Uterus (tissue), 4 donors: Measurements from ENCODE around the gene DERA. TPM values are rescaled to one million over a fixed set of nuclear protein-coding genes. Genes with fewer than 3 reads are reported as not detected.

Source experiments
- DNase-seq, 2 donors: peaks; one replicate each; pipeline ENCODE4 v3.0.0-alpha.2; 2019 to 2020
- H3K27ac ChIP-seq, 2 donors: fragments of 200-600 bp; sonication (generic); 1 replicate in 1 of 2; 2 replicates in 1 of 2; pipeline ENCODE4 v1.5.1; 2016 to 2018
- H3K27me3 ChIP-seq, 2 donors: fragments of 200-600 bp; sonication (generic); one replicate each; pipeline ENCODE4 v1.5.1; 2018 to 2019; ENCODE audit warnings: control low read depth in 1 of 2
- H3K36me3 ChIP-seq, 2 donors: fragments of 200-600 bp; sonication (generic); one replicate each; pipeline ENCODE4 v1.5.1; 2019; ENCODE audit warnings: control low read depth in 1 of 2
- H3K4me1 ChIP-seq, 2 donors: fragments of 200-600 bp; sonication (generic); one replicate each; pipeline ENCODE4 v1.5.1; 2018 to 2019; ENCODE audit warnings: control low read depth in 1 of 2
- H3K4me3 ChIP-seq, 2 donors: fragments of 200-600 bp; sonication (generic); 1 replicate in 1 of 2; 2 replicates in 1 of 2; pipeline ENCODE4 v1.5.1; 2018 to 2019; ENCODE audit warnings: mild to moderate bottlenecking in 1 of 2
- H3K9me3 ChIP-seq, 2 donors: fragments of 200-600 bp; sonication (generic); one replicate each; pipeline ENCODE4 v1.5.1; 2019; ENCODE audit warnings: control low read depth in 1 of 2
- POLR2A ChIP-seq, 2 donors: fragments of 450-650 bp; IDR thresholded peaks; one replicate each; pipeline ENCODE4 v1.6.1; 2016; ENCODE audit warnings: antibody characterized with exemption in 2 of 2, mild to moderate bottlenecking in 1 of 2, moderate library complexity in 1 of 2
- intact Hi-C: fragments of 100-400 bp; cut with DNase I; formaldehyde crosslinking; loops from one replicate; pipeline ENCODE4 v1.15.1; 2023; ENCODE audit warnings: low total_unique reads
- total RNA-seq, 4 donors: library from RNA; depleted of rRNA in 3 of 4; stranded (reverse); fragments of >200 nt in 3 of 4; gene quantifications; one replicate each; pipeline versions ENCODE4 v1.1.0 to v1.2.4, GENCODE V29; 2014 to 2023
- TF ChIP-seq, protein P1 (sequence below), 4 experiments: fragments of 200-600 bp in 2 of 4; fragments of 450-650 bp in 2 of 4; sonication (generic) in 2 of 4; IDR thresholded peaks; one replicate each; pipeline ENCODE4 v1.5.1; 2016 to 2019; ENCODE audit warnings: antibody characterized with exemption in 4 of 4, mild to moderate bottlenecking in 2 of 4, moderate library complexity in 1 of 4
- donor health status: DM: yes; HTN: yes; CAD: no.

Gene DERA
- total RNA-seq, 4 donors from 2014 or later: 7.7 to 58.3 (median 19.2) TPM

- DNase-seq: no peak
- TF ChIP-seq, protein P1, sequence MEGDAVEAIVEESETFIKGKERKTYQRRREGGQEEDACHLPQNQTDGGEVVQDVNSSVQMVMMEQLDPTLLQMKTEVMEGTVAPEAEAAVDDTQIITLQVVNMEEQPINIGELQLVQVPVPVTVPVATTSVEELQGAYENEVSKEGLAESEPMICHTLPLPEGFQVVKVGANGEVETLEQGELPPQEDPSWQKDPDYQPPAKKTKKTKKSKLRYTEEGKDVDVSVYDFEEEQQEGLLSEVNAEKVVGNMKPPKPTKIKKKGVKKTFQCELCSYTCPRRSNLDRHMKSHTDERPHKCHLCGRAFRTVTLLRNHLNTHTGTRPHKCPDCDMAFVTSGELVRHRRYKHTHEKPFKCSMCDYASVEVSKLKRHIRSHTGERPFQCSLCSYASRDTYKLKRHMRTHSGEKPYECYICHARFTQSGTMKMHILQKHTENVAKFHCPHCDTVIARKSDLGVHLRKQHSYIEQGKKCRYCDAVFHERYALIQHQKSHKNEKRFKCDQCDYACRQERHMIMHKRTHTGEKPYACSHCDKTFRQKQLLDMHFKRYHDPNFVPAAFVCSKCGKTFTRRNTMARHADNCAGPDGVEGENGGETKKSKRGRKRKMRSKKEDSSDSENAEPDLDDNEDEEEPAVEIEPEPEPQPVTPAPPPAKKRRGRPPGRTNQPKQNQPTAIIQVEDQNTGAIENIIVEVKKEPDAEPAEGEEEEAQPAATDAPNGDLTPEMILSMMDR (IDR thresholded peaks at IDR 0.05): no peak
- no peak for TF ChIP-seq POLR2A (IDR thresholded peaks at IDR 0.05)
- Histone ChIP-seq H3K36me3 (no peaks in the 10 kb centered on the region), H3K9me3 (no peaks in the 10 kb centered on the region), H3K27ac (no peak overlapping the region), H3K27me3 (no peaks in the 10 kb centered on the region), H3K4me3 (no peak overlapping the region), H3K4me1 (no peaks in the 10 kb centered on the region)
- intact Hi-C loops: no loop called here
Measured at GRCh38 chr12:16027002-16027401, 115.9 kb downstream of the DERA start.

- Histone ChIP-seq H3K27ac (no peak overlapping the region), H3K4me3 (no peak overlapping the region), H3K9me3 (no peaks in the 10 kb centered on the region), H3K36me3 (no peaks in the 10 kb centered on the region), H3K4me1 (no peaks in the 10 kb centered on the region), H3K27me3 (no peaks in the 10 kb centered on the region)
- TF ChIP-seq, protein P1 (IDR thresholded peaks at IDR 0.05): no peak
- no peak for DNase-seq
- intact Hi-C loops: no loop called here
Measured at GRCh38 chr12:16030744-16031143, 119.6 kb downstream of the DERA start.

DNA sequence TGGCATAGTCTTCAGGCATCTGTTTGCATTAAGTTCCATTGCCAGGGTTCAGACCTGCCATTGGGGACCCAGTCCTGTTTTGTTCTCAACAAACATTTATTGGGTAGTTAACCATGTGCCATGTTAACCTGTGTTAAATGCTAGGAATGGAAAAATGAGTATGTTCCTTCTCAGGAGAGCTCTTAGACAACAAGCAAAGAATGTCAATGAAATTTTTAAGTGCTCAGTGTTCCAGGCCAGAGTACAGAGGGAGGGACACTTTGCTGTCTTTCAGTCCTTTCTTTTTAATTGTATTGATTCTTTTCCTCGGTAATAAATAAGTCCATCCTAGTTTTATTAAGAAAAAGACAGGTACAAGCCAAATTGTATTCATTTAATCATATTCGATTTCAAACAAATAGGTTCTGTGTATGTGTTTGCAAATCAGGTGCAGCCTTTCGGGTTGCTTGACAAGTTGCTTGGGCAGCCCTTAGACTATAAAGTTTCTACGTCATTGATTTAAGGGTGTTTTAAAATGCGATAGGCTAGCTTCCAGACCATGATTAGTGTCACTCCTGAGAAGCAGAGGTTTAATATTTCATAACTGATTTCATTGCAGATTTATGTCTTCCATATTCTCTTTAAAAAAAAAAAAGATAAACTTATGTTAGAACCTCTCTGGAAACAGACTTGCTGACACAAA lies 123.1 kb downstream of the DERA start:
- no peaks in the 10 kb centered on the region for H3K27me3 ChIP-seq
- no peak for DNase-seq
- intact Hi-C loops: no loop called here
- no peak overlapping the region for H3K27ac ChIP-seq
- H3K4me3 ChIP-seq: no peak overlapping the region
- H3K36me3 ChIP-seq: no peaks in the 10 kb centered on the region
- no peaks in the 10 kb centered on the region for H3K9me3 ChIP-seq
- no peaks in the 10 kb centered on the region for H3K4me1 ChIP-seq
- TF ChIP-seq POLR2A (IDR thresholded peaks at IDR 0.05): no peak
- TF ChIP-seq, protein P1 (IDR thresholded peaks at IDR 0.05): no peak

DNA sequence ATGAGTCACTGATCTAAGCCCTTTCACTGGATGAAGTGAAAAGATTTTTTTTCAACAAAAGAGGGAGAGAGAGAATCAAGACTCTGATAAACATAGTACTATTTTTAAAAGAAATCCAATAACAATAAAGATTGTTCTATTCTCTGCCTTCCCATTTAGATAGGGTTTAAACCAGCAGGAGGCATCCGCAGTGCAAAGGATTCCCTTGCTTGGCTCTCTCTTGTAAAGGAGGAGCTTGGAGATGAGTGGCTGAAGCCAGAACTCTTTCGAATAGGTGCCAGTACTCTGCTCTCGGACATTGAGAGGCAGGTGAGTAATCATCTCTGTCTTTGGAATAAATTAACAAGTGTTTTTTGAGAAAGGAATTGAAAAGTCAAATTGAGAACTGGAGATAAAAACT lies 124.9 kb downstream of the DERA start:
- no peak for DNase-seq
- H3K27ac ChIP-seq: no peak overlapping the region
- no peak overlapping the region for H3K4me3 ChIP-seq
- intact Hi-C loops: no loop called here
- no peaks in the 10 kb centered on the region for H3K9me3 ChIP-seq
- H3K36me3 ChIP-seq: no peaks in the 10 kb centered on the region
- no peaks in the 10 kb centered on the region for H3K4me1 ChIP-seq
- TF ChIP-seq POLR2A (IDR thresholded peaks at IDR 0.05): no peak
- TF ChIP-seq, protein P1 (IDR thresholded peaks at IDR 0.05): no peak
- H3K27me3 ChIP-seq: no peaks in the 10 kb centered on the region

GRCh38 chr12:16037533-16037932 lies 126.4 kb downstream of the DERA start:
- H3K4me1 ChIP-seq: no peaks in the 10 kb centered on the region
- intact Hi-C loops: no loop called here
- H3K27me3 ChIP-seq: no peaks in the 10 kb centered on the region
- no peaks in the 10 kb centered on the region for H3K9me3 ChIP-seq
- H3K27ac ChIP-seq: no peak overlapping the region
- H3K4me3 ChIP-seq: no peak overlapping the region
- no peak for TF ChIP-seq POLR2A (IDR thresholded peaks at IDR 0.05)
- TF ChIP-seq, protein P1 (IDR thresholded peaks at IDR 0.05): no peak
- H3K36me3 ChIP-seq: no peaks in the 10 kb centered on the region
- no peak for DNase-seq
